ENCODE data around the gene FBXL13. TPM values are rescaled to one million over a fixed set of nuclear protein-coding genes. Genes with fewer than 3 reads are reported as not detected.
"Not testable (repeated sequence)": the region's sequence is repeated elsewhere in the genome, so short reads cannot be mapped to it uniquely, and the experiment has no call there.

FBXL13 gene
- total RNA-seq, 1 experiment from 2014 or later = 1.5 TPM

DNA sequence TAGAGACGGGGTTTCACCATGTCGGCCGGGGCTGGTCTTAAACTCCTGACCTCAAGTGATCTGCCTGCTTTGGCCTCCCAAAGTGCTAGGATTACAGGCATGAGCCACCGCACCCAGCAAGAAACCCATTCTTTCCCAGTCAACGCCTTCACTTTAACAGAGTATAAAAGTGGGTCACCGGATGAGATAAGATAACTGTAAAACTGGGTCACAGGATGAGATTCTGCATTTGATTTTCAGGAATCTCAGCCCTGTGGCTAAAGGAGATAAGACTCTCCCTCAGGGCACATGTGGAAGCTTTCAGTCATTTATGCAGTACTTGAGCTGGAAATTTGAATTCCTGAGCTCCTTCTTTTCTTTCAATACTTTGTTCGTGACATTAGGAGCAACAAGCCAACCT lies 91.0 kb downstream of the FBXL13 start:
- no peak for DNase-seq (ENCODE audit: low spot score)

- no peak for DNase-seq (ENCODE audit: low spot score)
Measured at GRCh38 chr7:102982235-102982634, 92.4 kb downstream of the FBXL13 start.

DNA sequence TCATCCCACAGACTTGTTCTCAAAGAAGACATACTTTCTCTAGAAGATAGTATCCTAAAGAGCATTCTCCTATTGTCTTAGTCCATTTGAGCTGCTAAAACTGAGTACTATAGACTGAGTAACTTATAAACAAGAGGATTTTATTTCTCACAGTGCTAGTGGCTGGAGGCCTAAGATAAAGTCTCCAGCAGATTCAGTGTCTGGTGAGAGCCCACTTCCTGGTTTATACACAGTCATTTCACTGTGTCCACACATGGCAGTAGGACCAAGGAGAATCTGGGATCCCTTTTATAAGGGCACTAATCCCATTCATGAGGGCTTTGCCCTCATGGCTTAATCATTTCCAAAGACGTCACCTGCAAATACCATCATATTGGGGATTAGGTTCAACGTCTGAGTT lies 93.1 kb downstream of the FBXL13 start:
- no peak for DNase-seq (ENCODE audit: low spot score)

DNA sequence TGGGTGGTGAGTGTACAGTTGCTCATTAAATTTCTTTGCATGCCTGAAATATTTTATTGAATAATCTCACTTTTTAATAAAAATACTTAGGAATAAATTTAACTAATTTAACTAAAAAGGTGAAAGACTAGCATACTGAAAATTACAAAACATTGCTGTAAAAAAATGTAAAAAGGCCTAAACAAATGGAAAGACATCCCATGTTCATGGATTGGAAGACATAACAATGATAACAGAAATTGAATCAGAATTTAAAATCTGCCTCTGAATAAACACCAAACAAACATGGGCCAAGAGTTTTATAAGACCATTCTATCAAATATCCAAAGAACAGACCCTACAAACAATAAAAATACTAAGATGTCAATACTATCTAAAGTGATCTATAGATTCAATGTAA lies 94.9 kb downstream of the FBXL13 start:
- no peak for DNase-seq (ENCODE audit: low spot score)

DNA sequence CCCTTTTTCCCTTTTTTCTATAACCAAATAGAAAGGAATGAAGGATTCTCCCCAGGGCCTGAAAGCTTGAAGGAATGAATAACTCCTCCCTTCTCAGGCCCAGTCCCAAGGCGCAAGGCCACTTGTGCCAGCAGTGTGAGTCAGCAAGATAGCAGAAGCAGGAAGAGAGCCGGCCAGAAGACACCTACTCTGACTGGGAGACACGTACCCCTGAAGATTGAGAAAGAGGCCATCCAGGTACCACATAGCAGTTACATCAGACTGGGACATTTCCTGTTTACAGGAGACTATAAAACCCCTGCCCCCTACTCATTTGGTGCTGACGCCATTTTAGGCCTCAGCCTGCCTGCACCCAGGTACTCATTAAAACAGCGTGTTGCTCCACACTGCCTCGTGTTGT lies 96.3 kb downstream of the FBXL13 start:
- DNase-seq (ENCODE audit: low spot score) = peak; percentile 91

GRCh38 chr7:102977586-102977985 lies 97.0 kb downstream of the FBXL13 start:
- not testable (repeated sequence) for DNase-seq (ENCODE audit: low spot score)

DNA sequence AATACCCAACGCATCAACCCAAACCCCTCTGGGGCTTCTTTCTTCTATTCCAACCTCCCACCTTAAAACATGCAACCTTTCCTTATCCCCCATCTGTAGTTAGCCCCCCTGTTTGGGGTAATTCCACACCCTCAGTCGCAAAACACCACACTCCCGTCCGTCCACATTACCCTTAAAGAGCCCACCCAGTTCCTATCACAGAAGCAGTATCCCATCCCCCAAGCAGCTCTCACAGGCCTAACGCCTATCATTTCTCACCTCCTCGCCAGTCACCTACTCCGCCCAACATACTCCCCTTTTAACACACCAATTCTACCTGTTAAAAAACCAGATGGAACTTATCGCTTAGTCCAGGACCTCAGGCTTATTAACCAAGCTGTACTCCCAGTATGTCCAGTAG lies 98.1 kb downstream of the FBXL13 start:
- DNase-seq (ENCODE audit: low spot score) = no peak

DNA sequence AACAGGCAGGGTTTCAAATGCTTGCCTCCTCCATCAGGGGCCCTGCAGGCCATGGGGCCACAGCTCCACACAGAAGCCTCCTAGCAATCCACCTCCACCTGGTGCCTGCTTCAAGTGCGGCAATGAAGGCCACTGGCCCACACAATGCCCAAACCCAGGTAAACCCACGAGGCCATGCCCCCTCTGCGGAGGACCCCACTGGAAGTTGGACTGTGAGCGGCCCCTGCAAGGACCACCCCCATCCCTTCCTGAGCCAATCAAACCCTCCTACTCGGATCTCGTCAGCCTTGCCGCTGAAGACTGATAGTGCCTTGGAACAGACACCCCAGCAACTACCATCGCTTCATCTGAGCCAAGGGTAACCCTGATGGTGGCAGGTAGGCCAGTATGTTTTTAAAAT lies 98.7 kb downstream of the FBXL13 start:
- DNase-seq (ENCODE audit: low spot score) = no peak

DNA sequence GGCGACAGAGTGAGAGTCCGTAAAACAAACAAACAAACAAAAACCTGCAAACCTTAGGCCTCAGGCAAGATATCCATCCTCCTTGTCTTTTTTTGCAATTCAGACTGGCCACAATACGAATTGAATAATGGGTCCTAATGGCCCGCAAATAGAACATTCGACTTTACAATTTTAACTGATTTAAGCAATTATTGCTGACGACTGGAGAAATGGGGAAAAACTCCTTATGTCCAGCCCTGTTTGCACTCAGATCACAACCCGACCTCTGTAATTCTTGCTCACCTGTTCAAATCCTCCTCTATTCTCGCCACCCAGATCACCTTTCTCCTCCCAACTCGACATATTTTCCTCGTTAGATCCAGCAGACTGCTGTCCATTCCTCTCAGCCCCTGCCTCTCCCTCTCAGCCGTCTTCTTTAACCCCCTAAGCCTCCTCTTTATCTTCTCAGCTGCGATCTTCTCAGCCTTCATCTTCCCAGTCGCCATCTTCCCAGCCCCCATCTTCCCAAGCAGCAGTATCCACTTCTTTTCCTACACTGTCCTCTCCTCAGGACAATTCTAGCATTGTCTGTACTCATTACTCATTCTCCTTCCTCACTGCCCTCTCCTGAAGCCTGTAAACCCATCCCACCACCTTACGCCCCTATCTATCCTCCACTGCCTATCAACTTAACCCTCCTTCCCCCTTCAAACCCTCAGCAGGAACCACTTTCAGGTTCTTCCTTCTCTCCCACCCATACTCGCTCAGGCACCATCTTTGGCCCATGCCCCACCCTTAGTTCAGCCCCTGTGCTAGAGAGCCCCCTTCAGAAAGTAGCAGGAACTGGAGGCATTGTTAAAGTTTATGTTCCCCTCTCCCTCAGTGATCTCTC lies 100.0 kb downstream of the FBXL13 start:
- DNase-seq (ENCODE audit: low spot score) = no peak

GRCh38 chr7:102973096-102973802 lies 101.3 kb downstream of the FBXL13 start:
- peak; percentile 57 for DNase-seq (ENCODE audit: low spot score)

DNA sequence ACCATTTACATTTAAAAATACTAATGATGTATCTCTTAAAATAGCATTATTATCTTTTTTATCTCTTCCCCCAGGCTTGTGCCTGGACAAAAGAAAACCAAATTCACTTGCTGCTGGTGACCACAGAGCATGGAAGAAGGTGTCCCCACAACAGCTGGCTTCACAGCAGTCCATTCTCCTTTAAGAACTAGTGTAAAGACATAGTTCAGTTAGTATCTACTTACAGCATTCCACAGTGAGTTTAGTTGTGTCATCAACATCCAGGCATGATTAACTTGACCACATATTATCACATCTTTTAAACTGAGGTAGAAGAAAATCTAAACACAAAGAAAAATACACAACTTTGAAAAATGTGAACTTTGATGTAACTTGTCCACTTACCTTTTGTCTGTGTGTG lies 106.8 kb downstream of the FBXL13 start:
- no peak for DNase-seq (ENCODE audit: low spot score)

- no peak for DNase-seq (ENCODE audit: low spot score)
Measured at GRCh38 chr7:102966465-102966864, 108.1 kb downstream of the FBXL13 start.

GRCh38 chr7:102961993-102962392 lies 112.6 kb downstream of the FBXL13 start:
- DNase-seq (ENCODE audit: low spot score) = not testable (repeated sequence)

DNA sequence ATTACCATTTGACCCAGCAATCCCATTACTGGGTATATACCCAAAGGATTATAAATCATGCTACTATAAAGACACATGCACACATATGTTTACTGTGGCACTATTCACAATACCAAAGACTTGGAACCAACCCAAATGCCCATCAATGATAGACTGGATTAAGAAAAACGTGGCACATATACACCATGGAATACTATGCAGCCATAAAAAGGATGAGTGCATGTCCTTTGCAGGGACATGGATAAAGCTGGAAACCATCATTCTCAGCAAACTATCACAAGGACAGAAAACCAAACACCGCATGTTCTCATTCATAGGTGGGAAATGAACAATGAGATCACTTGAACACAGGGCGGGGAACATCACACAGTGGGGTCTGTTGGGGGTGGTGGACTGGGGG lies 116.6 kb downstream of the FBXL13 start:
- not testable (repeated sequence) for DNase-seq (ENCODE audit: low spot score)

GRCh38 chr7:102954359-102954758 lies 120.2 kb downstream of the FBXL13 start:
- DNase-seq (ENCODE audit: low spot score) = not testable (repeated sequence)

- DNase-seq (ENCODE audit: low spot score) = no peak
Measured at GRCh38 chr7:102953406-102953805, 121.2 kb downstream of the FBXL13 start.

DNA sequence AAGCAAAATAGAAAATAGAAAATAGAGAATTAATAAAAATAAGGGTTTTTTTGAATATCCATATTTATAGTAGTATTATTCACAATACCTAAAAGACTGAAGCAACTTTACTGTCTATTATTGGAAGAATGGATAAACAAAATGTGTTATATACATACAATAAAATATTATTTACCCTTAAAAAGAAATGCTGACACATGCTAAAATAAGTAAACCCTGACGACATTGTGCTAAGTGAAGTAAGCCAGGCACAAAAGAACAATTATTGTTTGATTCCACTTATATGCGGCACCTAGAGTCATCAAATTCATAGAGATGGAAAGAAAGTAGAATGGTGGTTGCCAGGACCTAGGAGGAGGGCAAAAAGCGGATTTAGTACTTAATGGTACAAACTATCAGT lies 122.8 kb downstream of the FBXL13 start:
- DNase-seq (ENCODE audit: low spot score) = no peak

DNA sequence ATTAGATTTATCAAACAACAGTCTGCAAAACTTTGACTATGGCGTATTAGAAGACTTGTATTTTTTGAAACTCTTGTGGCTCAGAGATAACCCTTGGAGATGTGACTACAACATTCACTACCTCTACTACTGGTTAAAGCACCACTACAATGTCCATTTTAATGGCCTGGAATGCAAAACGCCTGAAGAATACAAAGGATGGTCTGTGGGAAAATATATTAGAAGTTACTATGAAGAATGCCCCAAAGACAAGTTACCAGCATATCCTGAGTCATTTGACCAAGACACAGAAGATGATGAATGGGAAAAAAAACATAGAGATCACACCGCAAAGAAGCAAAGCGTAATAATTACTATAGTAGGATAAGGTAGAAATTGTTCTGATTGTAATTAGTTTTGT lies 130.4 kb downstream of the FBXL13 start:
- DNase-seq (ENCODE audit: low spot score) = no peak

- DNase-seq (ENCODE audit: low spot score) = no peak
Measured at GRCh38 chr7:102943423-102944169, 131.0 kb downstream of the FBXL13 start.

DNA sequence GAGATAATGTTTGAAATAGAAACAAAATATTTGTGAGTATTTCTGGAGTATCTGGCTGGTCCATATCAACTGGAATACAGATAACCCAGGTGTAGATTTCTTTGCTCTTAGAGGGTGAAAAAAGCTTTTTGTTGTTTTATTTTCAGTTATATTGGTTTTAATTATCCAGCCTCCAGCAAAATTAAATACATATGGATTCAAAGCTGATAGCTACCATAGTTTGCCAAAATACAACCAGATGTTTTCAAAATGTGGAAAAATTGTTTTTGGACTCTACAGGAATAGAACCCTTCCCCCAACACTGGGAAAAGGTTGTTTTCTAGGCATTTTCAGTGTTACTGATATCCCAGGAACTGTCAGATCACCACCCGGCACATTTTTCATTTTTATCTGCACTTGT lies 131.7 kb downstream of the FBXL13 start:
- no peak for DNase-seq (ENCODE audit: low spot score)

- DNase-seq (ENCODE audit: low spot score) = no peak
Measured at GRCh38 chr7:102942181-102942866, 132.3 kb downstream of the FBXL13 start.

- no peak for DNase-seq (ENCODE audit: low spot score)
Measured at GRCh38 chr7:102938679-102939078, 135.9 kb downstream of the FBXL13 start.

Data from A172 (cell line).